Liver (tissue), 9 donors: ENCODE data around the gene OTUB1. TPM values are rescaled to one million over a fixed set of nuclear protein-coding genes. Genes with fewer than 3 reads are reported as not detected.

Source experiments
- DNase-seq: peaks from one replicate; pipeline ENCODE4 v3.0.0-alpha.2; 2017; ENCODE audit warnings: low spot score
- H3K27ac ChIP-seq, 2 donors: one replicate each; pipeline ENCODE4 v1.7.0; 2013; ENCODE audit warnings: inconsistent platforms in 2 of 2, low read length in 2 of 2, control low read depth in 1 of 2, low read depth in 1 of 2, mild to moderate bottlenecking in 1 of 2
- H3K27me3 ChIP-seq, 4 donors: one replicate each; pipeline versions ENCODE4 v1.6.1 to v1.7.0; 2013; ENCODE audit warnings: low read length in 3 of 4, inconsistent platforms in 1 of 4, mild to moderate bottlenecking in 1 of 4, moderate library complexity in 1 of 4; ENCODE audit not compliant: control insufficient read depth in 4 of 4, insufficient read depth in 4 of 4
- H3K36me3 ChIP-seq, 4 donors: one replicate each; pipeline versions ENCODE4 v1.6.1 to v1.7.0; 2013; ENCODE audit warnings: low read length in 3 of 4, mild to moderate bottlenecking in 3 of 4, low read depth in 1 of 4, moderate library complexity in 1 of 4; ENCODE audit not compliant: control insufficient read depth in 4 of 4, insufficient read depth in 3 of 4
- H3K4me1 ChIP-seq, 4 donors: one replicate each; pipeline versions ENCODE4 v1.6.1 to v1.7.0; 2013; ENCODE audit warnings: low read length in 3 of 4, mild to moderate bottlenecking in 3 of 4, moderate library complexity in 1 of 4; ENCODE audit not compliant: control insufficient read depth in 4 of 4, insufficient read depth in 4 of 4
- H3K4me3 ChIP-seq, 3 donors: one replicate each; pipeline versions ENCODE4 v1.6.1 to v1.7.0; 2013; ENCODE audit warnings: low read length in 3 of 3, control low read depth in 1 of 3, low read depth in 1 of 3, mild to moderate bottlenecking in 1 of 3
- H3K9ac ChIP-seq, 2 donors: one replicate each; pipeline ENCODE4 v1.7.0; 2013; ENCODE audit warnings: low read length in 2 of 2, mild to moderate bottlenecking in 2 of 2, moderate library complexity in 2 of 2, control low read depth in 1 of 2, low read depth in 1 of 2
- H3K9me3 ChIP-seq, 4 donors: one replicate each; pipeline versions ENCODE4 v1.6.1 to v1.7.0; 2013; ENCODE audit warnings: low read length in 3 of 4; ENCODE audit not compliant: control insufficient read depth in 4 of 4
- ATF3 ChIP-seq: IDR thresholded peaks from 2 replicates; pipeline ENCODE4 v1.6.1; 2016; ENCODE audit warnings: antibody characterized with exemption
- CTCF ChIP-seq: fragments of 150-350 bp; IDR thresholded peaks from 2 replicates; pipeline ENCODE4 v1.5.1; 2017; ENCODE audit warnings: improper control_type of control experiment, low read depth, low read length; ENCODE audit not compliant: missing input control
- FOXA1 ChIP-seq: IDR thresholded peaks from 2 replicates; pipeline ENCODE4 v1.6.1; 2016; ENCODE audit warnings: antibody characterized with exemption
- FOXA2 ChIP-seq: IDR thresholded peaks from 2 replicates; pipeline ENCODE4 v1.6.1; 2016; ENCODE audit warnings: antibody characterized with exemption
- GABPA ChIP-seq, 2 donors: IDR thresholded peaks in 1 of 2; conservative IDR thresholded peaks in 1 of 2; 2 replicates each; pipeline ENCODE4 v1.6.1; 2016; ENCODE audit warnings: antibody characterized with exemption in 2 of 2, mild to moderate bottlenecking in 1 of 2, moderate library complexity in 1 of 2
- HNF4A ChIP-seq, 2 donors: conservative IDR thresholded peaks; 2 replicates each; pipeline ENCODE4 v1.6.1; 2016; ENCODE audit warnings: antibody characterized with exemption in 2 of 2, mild to moderate bottlenecking in 2 of 2
- HNF4G ChIP-seq: IDR thresholded peaks from 2 replicates; pipeline ENCODE4 v1.6.1; 2016; ENCODE audit warnings: antibody characterized with exemption
- JUND ChIP-seq, 2 donors: IDR thresholded peaks; 2 replicates each; pipeline ENCODE4 v1.6.1; 2016; ENCODE audit warnings: antibody characterized with exemption in 2 of 2
- MAX ChIP-seq: IDR thresholded peaks from 2 replicates; pipeline ENCODE4 v1.6.1; 2016; ENCODE audit warnings: antibody characterized with exemption
- NR2F2 ChIP-seq: IDR thresholded peaks from 2 replicates; pipeline ENCODE4 v1.6.1; 2016; ENCODE audit warnings: antibody characterized with exemption
- RAD21 ChIP-seq, 2 donors: IDR thresholded peaks; 2 replicates each; pipeline ENCODE4 v1.6.1; 2016; ENCODE audit warnings: antibody characterized with exemption in 2 of 2, mild to moderate bottlenecking in 2 of 2
- REST ChIP-seq: IDR thresholded peaks from 2 replicates; pipeline ENCODE4 v1.6.1; 2016; ENCODE audit warnings: antibody characterized with exemption, mild to moderate bottlenecking
- RXRA ChIP-seq, 2 donors: IDR thresholded peaks; 2 replicates each; pipeline ENCODE4 v1.6.1; 2017 to 2018; ENCODE audit warnings: antibody characterized with exemption in 2 of 2, mild to moderate bottlenecking in 1 of 2
- SP1 ChIP-seq: IDR thresholded peaks from 2 replicates; pipeline ENCODE4 v1.6.1; 2018; ENCODE audit warnings: antibody characterized with exemption, mild to moderate bottlenecking
- TAF1 ChIP-seq: conservative IDR thresholded peaks from 2 replicates; pipeline ENCODE4 v1.6.1; 2016; ENCODE audit warnings: antibody characterized with exemption, mild to moderate bottlenecking
- YY1 ChIP-seq: IDR thresholded peaks from 2 replicates; pipeline ENCODE4 v1.6.1; 2016; ENCODE audit warnings: antibody characterized with exemption, mild to moderate bottlenecking
- ZBTB33 ChIP-seq: IDR thresholded peaks from 2 replicates; pipeline ENCODE4 v1.6.1; 2016; ENCODE audit warnings: antibody characterized with exemption
- whole genome bisulfite sequencing: extraction: QIAGEN DNeasy Blood & Tissue Kit; methylation state at CpG from one replicate; pipeline ENCODE4 v1.1.7; 2013; 5-methylcytosine and 5-hydroxymethylcytosine counted together
- polyA plus RNA-seq, 2 donors: library from polyadenylated mRNA; stranded (reverse) in 1 of 2; unstranded in 1 of 2; fragments of 200-250 nt in 1 of 2; fragments of >200 nt in 1 of 2; fragmentation: Nextera tagmentation in 1 of 2; extraction: Ambion mirVana in 1 of 2; gene quantifications; one replicate each; pipeline versions ENCODE4 v1.2.1 to v1.2.3, GENCODE V29; 2013 to 2015
- total RNA-seq, 2 donors: library from RNA; depleted of rRNA; stranded (reverse); fragments of >200 nt; gene quantifications; one replicate each; pipeline ENCODE4 v1.2.3, GENCODE V29; 2014
- donor health status: healthy.
- donor health status: healthy.
- donor health status: healthy.
- donor health status: healthy.
- donor health status: healthy.

The OTUB1 gene
- total and polyA plus RNA-seq, 4 donors = 18.8 to 44.6 (median 28.5) TPM

- H3K9ac ChIP-seq = no peak overlapping the region
- no peak for DNase-seq
- 97% methylated on average over 4 of the region's 4 CpGs for WGBS
These were observed 19.5 kb downstream of the OTUB1 start for GRCh38 chr11:64005691-64006090.

More at GRCh38 chr11:64005691-64006090, 19.5 kb downstream of the OTUB1 start:
- Histone ChIP-seq H3K4me3 (no peak overlapping the region), H3K9me3 (no peaks in the 10 kb centered on the region), H3K36me3 (no peaks in the 10 kb centered on the region), H3K4me1 (peaks cover 3 to 33% (median 12%) of the 10 kb centered on the region in 4 donors), H3K27ac (no peak overlapping the region), H3K27me3 (no peaks in the 10 kb centered on the region)
- TF ChIP-seq ATF3 (no peak), SP1 (no peak), MAX (no peak), NR2F2 (no peak), JUND (IDR thresholded peaks at IDR 0.05) (no peak), HNF4A (conservative IDR thresholded peaks at IDR 0.05) (no peak), YY1 (no peak), RAD21 (IDR thresholded peaks at IDR 0.05) (no peak), RXRA (IDR thresholded peaks at IDR 0.05) (no peak), CTCF (no peak), FOXA2 (no peak), HNF4G (no peak), REST (no peak), GABPA (IDR thresholded peaks at IDR 0.05 in 1 of 2, conservative IDR thresholded peaks at IDR 0.05 in 1 of 2) (no peak), TAF1 (no peak), FOXA1 (no peak), ZBTB33 (no peak)
